ENCODE results near the gene PDE6B.
A peak's percentile ranks its signal among the peaks of the same experiment; 100 is the strongest.

Gene PDE6B

DNA sequence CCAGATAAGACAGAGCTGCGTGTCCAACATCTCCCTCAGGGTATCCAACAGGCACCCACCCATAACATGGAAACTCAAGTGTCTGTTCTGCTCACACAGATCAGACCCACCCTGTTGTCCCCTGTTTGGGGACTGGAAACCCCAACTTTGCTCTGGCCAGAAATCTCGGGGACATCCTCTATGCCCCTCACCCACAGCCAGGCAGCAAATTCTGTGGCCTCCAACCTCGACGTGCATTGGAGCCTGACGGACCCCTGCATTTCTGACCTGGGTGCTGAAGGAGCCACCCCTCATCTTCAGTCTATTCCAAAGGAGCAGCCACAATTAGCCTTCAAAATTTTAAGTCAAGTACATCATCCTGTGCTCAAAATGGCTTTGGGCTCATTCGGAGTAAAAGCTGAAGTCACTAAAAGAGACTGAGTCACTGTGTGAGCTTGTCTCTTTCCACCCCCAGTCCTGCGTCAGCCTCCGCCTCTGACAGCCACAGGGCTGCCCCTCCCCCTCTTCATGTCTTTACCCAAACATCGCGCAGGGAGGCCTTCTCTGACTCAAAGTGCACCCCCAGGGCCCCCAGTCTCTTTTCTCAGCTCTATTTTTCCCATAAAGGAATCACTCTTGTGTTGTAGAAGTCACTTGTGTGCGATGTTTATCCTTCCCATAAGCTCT is 24.4 kb upstream of the PDE6B start:
- DNase-seq: peak; percentile 55
- peak; percentile 86 for ATAC-seq

GRCh38 chr4:601612-602558 is 23.5 kb upstream of the PDE6B start:
- DNase-seq (no peak), ATAC-seq (no peak)

- DNase-seq: peak; percentile 87
- ATAC-seq: peak; percentile 67
Observed at GRCh38 chr4:602559-602942, 22.8 kb upstream of the PDE6B start.

DNA sequence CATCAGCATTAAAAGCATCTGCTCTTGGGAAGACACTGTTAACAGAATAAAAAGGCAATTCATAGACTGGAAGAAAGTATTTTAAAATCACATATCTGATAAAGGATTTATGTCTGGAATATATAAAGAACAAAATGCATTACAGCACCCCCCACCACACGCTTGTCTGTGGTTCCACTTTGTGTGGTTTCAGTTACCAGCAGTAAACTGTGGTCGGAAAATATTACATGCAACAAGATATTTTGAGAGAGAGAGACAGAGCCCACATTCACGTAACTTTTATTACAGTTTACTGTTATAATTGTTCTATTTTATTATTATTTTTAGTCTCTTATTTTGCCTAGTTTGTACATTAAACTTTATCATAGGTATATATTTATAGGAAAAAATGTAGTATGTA is 21.2 kb upstream of the PDE6B start:
- peak; percentile 32 for DNase-seq
- peak; percentile 50 for ATAC-seq

- DNase-seq (no peak), ATAC-seq (no peak)
Observed at GRCh38 chr4:605702-606425, 19.5 kb upstream of the PDE6B start.

DNA sequence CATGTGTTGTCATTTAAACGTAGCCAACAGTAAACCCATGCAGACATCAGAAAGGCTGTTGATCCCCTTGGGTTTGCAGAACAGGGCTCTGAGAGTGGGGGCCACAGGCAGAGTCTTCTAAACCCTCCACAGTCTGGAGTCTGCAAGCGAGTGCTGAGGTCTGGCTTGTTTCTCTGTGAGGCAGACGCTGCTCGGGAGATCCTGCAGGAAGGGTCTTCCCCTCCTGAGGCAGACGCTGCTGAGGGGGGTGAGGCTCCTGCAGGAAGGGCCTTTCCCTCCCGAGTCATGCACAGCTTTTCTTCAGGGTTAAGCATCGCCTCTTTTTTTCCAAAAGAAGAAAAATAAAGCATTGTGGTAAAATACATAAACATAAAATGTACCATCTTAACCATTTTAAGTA is 17.1 kb upstream of the PDE6B start:
- ATAC-seq (no peak), DNase-seq (no peak)

DNA sequence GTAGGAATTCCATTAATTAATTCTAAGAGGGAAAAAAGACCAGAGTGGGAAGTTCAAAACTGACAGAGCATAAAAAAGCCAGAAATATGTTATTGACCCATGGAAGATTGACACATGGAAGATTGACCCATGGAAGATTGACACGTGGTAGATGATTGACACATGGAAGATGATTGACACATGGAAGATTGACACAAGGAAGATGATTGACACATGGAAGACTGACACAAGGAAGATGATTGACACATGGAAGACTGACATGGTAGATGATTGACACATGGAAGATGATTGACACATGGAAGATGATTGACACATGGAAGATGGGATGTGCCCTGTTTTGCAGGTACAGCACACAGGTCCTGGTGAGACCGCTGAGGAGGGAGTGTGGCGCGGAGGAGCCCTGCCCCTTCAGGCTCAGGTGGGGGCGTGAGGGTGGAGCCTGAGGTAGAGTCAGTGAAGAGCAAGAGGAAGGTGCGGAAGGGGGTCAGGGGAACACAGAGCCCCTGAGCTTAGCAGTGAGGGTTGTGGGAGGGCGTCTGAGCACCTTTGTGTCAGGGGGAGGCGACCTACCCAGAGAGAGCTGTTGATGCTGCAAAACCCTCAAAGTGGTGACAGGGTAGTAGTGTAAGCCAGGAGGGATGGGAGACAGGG is 15.8 kb upstream of the PDE6B start:
- DNase-seq (no peak), ATAC-seq (no peak)

DNA sequence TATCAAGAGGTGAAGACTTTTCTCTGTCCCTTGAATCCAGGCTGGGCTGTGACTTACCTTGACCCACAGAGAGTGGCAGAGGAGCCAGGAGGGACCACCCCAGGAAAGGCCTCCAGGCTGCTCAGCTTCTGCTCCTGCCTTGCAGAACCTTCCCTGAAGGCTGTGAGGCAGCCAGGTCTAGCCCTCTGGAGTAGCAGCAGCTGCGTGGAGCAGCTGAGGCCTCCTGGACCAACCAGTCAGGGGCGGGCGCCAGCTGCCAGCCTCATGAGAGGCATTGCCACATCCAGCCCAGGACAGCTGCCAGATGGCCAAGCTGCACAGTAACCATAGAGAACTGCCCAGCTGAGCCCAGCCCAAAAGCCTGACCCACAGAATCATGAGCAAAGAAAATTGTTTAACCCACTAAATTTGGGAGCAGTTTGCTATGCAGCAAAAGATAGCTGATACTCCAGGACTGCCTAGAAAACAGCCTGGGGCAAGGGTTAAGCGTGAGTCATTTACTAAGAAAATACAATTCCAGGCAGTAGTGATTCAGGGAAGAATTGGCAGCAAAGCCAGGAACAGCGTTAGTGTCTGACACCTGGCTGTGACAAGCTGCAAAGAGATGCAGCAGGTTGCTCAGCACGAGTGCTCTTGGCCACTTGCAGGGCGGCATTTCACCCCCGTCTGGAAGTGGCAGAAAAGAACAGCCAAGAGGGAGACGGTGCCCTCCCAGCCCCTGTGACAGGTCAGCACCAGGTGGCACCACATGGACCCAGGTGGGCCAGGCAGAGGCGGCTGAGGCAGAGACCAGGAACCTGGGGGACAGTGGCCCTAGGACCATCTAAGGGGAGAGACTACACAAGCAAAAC is 14.7 kb upstream of the PDE6B start:
- DNase-seq (no peak), ATAC-seq (no peak)

DNA sequence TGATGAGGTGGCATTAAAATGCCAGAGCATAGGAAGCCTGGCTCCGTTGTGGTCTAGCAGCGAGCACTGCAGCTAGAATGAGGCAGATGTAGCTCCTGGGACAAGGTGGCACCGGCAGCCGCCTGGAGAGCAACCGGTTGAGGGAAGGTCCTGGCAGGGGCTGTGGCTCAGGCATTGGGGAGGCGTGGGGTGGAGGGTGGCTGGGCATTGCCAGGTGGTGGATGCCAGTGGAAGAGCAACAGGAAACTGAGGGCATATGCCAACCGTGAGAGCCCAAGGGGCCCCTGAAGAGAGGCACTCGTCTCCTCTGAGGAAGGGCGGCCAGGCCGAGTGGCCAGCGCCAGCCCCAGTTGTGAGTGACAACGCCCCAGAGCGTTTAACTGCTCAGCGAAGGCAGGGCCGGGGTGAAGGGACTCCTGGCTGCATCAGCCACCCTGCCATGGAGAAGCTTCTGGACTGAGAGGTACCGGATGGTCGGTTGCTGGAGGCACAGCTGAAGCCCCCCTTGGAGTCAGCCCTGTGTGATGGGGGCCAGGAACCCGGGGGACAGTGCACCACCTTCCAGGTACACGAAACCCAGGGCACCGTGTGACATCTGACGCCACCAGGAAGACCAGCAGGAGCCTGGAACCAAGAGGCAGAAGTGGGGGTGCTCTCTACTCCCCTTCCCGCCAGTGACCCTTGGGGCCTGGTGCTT is 13.2 kb upstream of the PDE6B start:
- DNase-seq: no peak
- ATAC-seq: no peak

GRCh38 chr4:612749-613125 is 12.6 kb upstream of the PDE6B start:
- no peak for DNase-seq
- ATAC-seq: no peak

- no peak for DNase-seq
- no peak for ATAC-seq
Observed at GRCh38 chr4:613126-613525, 12.2 kb upstream of the PDE6B start.

DNA sequence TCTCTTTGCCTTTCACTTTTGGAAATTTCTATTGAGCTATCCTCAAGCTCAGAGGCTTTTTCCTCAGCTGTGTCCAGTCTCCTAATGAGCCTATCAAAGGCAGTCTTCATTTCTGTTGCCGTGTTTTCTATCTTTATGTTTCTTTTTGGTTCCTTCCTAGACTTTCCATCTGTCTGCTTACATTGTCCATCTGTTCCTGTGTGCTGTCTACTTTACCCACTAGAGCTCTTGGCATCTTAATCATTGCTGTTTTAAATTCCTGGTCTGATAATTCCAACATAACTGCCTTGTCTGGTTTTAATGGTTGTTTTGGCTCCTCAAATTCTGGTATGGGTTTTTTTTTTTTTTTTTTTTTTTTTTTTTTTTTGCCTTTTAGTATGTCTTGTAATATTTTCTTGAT is 9.3 kb upstream of the PDE6B start:
- ATAC-seq: no peak
- no peak for DNase-seq

DNA sequence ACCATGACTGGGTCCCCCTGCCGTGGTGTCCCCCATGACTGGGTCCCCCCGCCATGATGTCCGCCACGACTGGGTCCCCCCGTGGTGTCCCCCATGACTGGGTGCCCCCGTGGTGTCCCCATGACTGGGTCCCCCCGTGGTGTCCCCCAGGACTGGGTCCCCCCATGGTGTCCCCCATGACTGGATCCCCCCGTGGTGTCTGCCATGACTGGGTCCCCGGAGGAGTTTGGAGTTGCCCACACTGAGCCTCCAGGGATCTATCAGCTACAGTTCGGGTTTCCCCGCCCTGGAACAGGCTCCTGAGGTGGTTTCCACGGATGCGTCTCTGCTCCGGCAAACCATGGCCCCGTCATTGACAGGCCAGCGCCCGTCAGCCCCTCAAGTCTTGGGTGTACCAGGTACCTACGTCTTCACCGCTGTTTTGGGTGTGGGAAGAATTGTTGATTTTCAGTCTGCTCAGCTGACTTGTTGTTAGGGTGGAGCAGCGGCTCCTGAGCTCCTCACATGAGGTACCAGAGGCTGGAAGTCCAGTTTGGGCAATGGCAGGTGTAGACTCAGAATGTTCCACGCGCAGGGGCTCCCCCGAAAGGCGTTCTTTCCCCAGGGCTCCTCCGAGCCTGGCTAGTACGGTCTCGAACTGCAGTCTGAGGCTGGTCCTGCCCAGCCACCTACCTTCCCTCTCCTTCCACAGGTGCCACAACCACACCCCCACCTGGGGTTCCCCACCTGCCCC is 8.3 kb upstream of the PDE6B start:
- DNase-seq: no peak
- ATAC-seq: no peak

DNA sequence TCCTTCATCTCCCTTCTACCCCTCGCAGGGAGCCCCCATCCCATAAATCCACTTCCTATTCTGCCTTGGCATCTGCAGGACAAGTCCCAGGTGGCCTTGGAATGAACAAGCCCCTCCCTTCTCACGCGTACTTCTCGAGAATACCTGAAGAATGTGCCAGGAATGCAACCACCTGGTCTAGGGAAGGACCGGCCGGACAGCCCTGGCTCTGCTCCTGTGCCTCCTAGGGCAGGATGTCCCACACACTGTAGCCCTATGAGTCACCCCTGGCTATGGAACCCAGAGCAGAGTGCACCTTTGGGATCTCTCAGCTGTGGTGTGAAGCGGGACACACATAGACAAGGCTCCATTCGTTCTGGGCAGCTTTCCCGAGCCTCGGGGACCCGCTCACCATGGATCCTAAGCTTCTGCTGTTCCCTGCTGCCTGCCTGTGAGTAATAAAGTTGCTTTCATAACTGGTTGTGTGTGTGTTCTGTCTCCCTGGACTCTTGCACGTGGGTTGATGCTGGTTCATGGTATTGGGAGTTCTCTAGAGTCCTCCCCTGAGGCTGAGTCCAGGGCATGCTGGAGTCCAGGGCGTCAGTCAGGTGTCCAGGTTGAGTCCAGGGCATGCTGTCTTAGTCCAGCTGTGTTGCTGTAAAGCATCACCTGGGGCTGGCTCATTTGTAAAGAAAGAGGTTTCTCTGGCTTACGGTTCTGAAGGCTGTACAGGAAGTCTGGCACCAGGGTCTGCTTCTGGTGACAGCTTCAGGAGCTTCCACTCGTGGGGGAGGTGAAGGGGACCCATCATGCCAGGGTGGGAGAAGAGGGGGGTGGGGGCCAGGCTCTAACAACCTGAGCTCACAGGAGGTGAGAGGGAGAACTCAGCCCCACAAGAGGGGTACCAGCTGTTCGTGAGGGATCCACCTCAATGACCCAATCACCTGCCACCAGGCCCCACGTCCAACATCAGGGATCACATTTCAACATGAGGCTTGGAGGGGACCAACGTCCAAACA is 7.4 kb upstream of the PDE6B start:
- no peak for DNase-seq
- no peak for ATAC-seq

DNA sequence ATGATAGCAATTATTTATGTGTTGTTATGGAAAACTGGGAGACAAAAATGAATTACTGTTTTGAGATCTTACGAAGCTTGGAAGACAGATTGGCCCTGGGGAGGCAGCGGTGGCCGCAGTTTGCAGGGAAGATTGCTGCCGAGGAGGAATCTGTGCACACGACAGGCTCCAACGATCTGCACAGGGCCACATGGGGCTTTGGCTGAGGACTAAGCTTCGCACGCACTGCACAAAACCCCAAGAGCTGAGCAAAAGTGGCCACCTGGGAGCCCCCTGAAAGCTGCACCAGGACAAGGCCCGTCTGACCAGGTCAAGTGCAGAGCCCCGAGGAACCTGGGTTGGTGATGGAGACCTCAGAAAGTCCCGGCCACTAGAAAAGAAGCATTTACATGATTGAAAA is 5.2 kb upstream of the PDE6B start:
- ATAC-seq: no peak

GRCh38 chr4:620851-621261 is 4.5 kb upstream of the PDE6B start:
- DNase-seq (no peak), ATAC-seq (no peak)

More for the DNA sequence above, 5.2 kb upstream of the PDE6B start:
- no peak for DNase-seq

GRCh38 chr4:621296-622070 is 3.9 kb upstream of the PDE6B start:
- ATAC-seq: no peak
- no peak for DNase-seq
